ENCODE results near the gene DPP6. TPM values are rescaled to one million over a fixed set of nuclear protein-coding genes. Genes with fewer than 3 reads are reported as not detected.

The DPP6 gene
- total and polyA plus RNA-seq, 4 experiments from 2014 or later, result not detected

DNA sequence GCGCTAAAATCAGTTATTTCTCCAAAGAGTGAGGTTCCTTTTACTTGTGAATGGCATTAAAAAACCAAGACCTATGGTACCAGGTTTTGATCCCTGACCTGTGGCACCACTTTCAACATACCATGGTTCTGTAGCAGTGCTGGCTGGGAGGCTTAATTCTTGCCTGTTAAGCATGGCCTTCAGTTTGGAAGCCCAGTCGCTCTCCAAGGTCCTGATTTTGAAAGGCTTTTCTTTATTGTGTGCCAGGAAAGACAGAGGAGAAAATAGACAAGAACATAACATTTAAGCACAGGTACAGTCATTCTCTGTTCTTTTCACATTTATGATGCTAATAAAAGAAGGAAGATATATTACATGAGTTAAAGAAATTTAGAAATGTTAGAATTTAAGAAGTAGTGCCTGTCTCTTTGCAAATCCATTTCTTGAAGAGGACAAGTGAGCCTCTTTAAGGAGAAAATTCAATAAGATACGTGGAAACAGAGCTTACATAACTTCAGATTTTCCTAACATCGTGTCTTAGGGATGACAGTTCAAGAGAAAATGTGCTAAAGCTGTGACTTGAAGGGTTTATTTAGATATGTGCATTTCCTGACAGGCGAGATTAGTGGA lies 357.6 kb downstream of the DPP6 start:
- Mint-ChIP-seq H3K4me1 (no peaks in the 10 kb centered on the region), H3K36me3 (no peaks in the 10 kb centered on the region), H3K27ac (no peak overlapping the region), H3K9me3 (peaks cover 0 to 10% (median 0%) of the 10 kb centered on the region in 8 donors), H3K27me3 (no peaks in the 10 kb centered on the region), H3K4me3 (no peak overlapping the region)
- Histone ChIP-seq H3K4me3 (ENCODE audit: low read length in 2 of 2) (no peak overlapping the region), H3K4me1 (ENCODE audit: insufficient read depth, low read length) (no peaks in the 10 kb centered on the region), H3K36me3 (ENCODE audit: insufficient read depth, low read length) (no peaks in the 10 kb centered on the region), H3K27me3 (ENCODE audit: insufficient read depth, low read length) (no peaks in the 10 kb centered on the region), H3K9me3 (ENCODE audit: control insufficient read depth in 1 of 2, low read length in 2 of 2) (no peaks in the 10 kb centered on the region), H3K27ac (ENCODE audit: low read depth, low read length) (no peak overlapping the region)
- ChIA-PET POLR2A (ENCODE audit: partially characterized antibody) (no interaction called here), CTCF (ENCODE audit: partially characterized antibody) (no interaction called here)
- no peak for DNase-seq
- intact Hi-C loops (cut with micrococcal nuclease), result no loop called here

DNA sequence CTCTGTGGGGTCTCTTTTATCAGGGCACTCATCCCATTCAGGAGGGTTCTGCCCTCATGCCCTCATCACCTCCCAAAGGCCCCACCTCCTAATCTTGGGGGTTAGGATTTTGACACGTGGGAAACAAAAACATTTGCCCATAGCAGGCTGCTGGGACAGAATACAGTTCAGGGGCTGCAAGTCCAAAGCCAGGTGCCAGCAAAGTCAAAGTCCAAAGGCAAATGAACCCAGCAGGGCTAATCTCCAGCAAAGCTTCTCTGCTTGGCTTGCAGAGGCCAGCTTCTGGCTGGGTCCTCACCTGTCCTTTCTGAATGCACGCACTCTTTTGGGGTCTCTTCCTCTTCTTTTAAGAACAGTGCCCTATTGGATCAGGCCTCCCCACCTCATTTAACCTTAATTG lies 359.9 kb downstream of the DPP6 start:
- Mint-ChIP-seq H3K27ac (no peak overlapping the region), H3K27me3 (no peaks in the 10 kb centered on the region), H3K9me3 (peaks cover 0 to 10% (median 0%) of the 10 kb centered on the region in 8 donors), H3K36me3 (no peaks in the 10 kb centered on the region), H3K4me3 (no peak overlapping the region), H3K4me1 (no peaks in the 10 kb centered on the region)
- ChIA-PET CTCF (ENCODE audit: partially characterized antibody) (no interaction called here), POLR2A (ENCODE audit: partially characterized antibody) (no interaction called here)
- no peaks in the 10 kb centered on the region for H3K36me3 ChIP-seq (ENCODE audit: insufficient read depth, low read length)
- H3K9me3 ChIP-seq (ENCODE audit: control insufficient read depth in 1 of 2, low read length in 2 of 2), result no peaks in the 10 kb centered on the region
- no peaks in the 10 kb centered on the region for H3K4me1 ChIP-seq (ENCODE audit: insufficient read depth, low read length)
- no peak for DNase-seq
- no peak overlapping the region for H3K27ac ChIP-seq (ENCODE audit: low read depth, low read length)
- intact Hi-C loops (cut with micrococcal nuclease), result no loop called here
- H3K27me3 ChIP-seq (ENCODE audit: insufficient read depth, low read length), result no peaks in the 10 kb centered on the region
- no peak overlapping the region for H3K4me3 ChIP-seq (ENCODE audit: low read length in 2 of 2)

DNA sequence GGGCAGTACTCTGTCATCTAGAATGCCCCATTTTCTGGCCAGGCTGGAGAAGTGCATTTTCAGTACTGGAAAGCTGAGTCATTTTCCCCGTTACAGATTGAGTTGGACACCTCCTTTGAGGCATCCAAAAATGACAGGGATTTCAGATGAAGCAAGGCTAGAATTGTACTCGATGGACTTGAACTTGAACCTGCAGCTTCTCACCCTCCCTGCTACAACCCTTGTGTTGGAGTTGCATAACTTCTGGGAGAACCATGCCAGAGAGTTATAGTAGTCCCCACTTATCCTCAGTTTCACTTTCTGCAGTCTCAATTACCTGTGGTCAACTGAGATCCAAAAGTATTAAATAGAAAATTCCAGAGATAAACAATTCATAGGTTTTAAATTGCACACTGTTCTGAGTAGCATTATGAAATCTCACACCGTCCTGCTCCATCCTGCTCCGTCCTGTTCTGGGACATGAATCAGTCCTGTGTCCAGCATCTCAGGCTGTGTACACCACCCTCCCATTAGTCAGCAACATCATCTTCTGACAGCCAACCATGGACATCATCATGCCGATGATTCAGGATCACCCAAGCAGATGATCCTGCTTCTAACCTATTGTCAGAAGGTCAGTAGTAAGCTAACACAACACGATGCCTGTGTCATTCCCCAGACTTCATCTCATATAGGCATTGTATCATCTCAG lies 363.7 kb downstream of the DPP6 start:
- intact Hi-C loops (cut with micrococcal nuclease), result no loop called here
- Histone ChIP-seq H3K36me3 (ENCODE audit: insufficient read depth, low read length) (no peaks in the 10 kb centered on the region), H3K4me3 (ENCODE audit: low read length in 2 of 2) (no peak overlapping the region), H3K27me3 (ENCODE audit: insufficient read depth, low read length) (no peaks in the 10 kb centered on the region), H3K4me1 (ENCODE audit: insufficient read depth, low read length) (no peaks in the 10 kb centered on the region), H3K27ac (ENCODE audit: low read depth, low read length) (no peak overlapping the region), H3K9me3 (ENCODE audit: control insufficient read depth in 1 of 2, low read length in 2 of 2) (no peaks in the 10 kb centered on the region)
- Mint-ChIP-seq H3K4me1 (no peaks in the 10 kb centered on the region), H3K27ac (no peak overlapping the region), H3K36me3 (no peaks in the 10 kb centered on the region), H3K27me3 (no peaks in the 10 kb centered on the region), H3K4me3 (no peak overlapping the region), H3K9me3 (peaks cover 0 to 11% (median 2%) of the 10 kb centered on the region in 8 donors)
- ChIA-PET CTCF (ENCODE audit: partially characterized antibody) (no interaction called here), POLR2A (ENCODE audit: partially characterized antibody) (no interaction called here)
- no peak for DNase-seq

DNA sequence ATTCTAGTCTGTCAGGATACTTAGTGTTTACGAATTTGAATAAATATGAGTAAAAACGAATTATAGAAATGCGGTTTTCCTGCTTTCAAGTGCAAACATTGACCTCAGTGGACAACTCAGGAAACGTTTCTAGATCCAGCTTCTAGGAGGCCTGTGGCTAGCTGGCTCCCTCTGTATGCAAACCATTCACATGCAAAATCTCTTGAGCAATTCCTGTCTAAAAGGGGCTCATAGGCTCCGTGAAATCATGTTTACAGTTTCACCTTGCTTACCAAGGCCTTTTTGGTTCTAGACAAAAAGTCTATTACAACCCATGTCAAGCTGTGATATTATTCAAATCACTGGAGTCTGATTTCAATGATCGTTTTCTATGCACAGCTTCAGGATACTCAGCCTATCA lies 364.5 kb downstream of the DPP6 start:
- no peak for DNase-seq
- Histone ChIP-seq H3K27ac (ENCODE audit: low read depth, low read length) (no peak overlapping the region), H3K4me1 (ENCODE audit: insufficient read depth, low read length) (no peaks in the 10 kb centered on the region), H3K9me3 (ENCODE audit: control insufficient read depth in 1 of 2, low read length in 2 of 2) (no peaks in the 10 kb centered on the region), H3K4me3 (ENCODE audit: low read length in 2 of 2) (no peak overlapping the region), H3K36me3 (ENCODE audit: insufficient read depth, low read length) (no peaks in the 10 kb centered on the region), H3K27me3 (ENCODE audit: insufficient read depth, low read length) (no peaks in the 10 kb centered on the region)
- no peaks in the 10 kb centered on the region for H3K36me3 Mint-ChIP-seq
- H3K9me3 Mint-ChIP-seq, result peaks cover 0 to 11% (median 2%) of the 10 kb centered on the region in 8 donors
- CTCF ChIA-PET (ENCODE audit: partially characterized antibody), result no interaction called here
- no peaks in the 10 kb centered on the region for H3K4me1 Mint-ChIP-seq
- H3K4me3 Mint-ChIP-seq, result no peak overlapping the region
- intact Hi-C loops (cut with micrococcal nuclease), result no loop called here
- H3K27me3 Mint-ChIP-seq, result no peaks in the 10 kb centered on the region
- POLR2A ChIA-PET (ENCODE audit: partially characterized antibody), result no interaction called here
- H3K27ac Mint-ChIP-seq, result no peak overlapping the region

DNA sequence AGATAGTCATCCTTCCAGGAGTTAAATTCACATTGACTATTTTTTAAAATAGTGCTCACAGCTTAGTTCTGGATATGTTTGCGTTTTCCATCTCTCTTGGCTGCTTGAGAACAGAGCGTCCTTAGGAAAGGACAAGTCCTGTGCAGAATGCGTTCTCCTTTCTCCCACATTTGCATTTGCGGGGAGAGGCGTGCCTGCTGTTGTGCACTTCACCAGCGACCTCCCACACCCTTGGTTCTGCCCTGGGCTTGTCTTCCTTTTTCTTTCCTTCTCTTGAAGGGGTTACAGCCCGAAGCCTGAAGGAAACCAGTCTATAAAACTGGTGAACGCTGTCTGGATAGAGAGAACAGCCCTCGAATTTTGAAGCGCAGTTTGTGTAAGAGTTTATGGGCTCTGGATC lies 367.1 kb downstream of the DPP6 start:
- Histone ChIP-seq H3K27me3 (ENCODE audit: insufficient read depth, low read length) (no peaks in the 10 kb centered on the region), H3K27ac (ENCODE audit: low read depth, low read length) (no peak overlapping the region), H3K36me3 (ENCODE audit: insufficient read depth, low read length) (no peaks in the 10 kb centered on the region), H3K4me3 (ENCODE audit: low read length in 2 of 2) (no peak overlapping the region), H3K9me3 (ENCODE audit: control insufficient read depth in 1 of 2, low read length in 2 of 2) (no peaks in the 10 kb centered on the region), H3K4me1 (ENCODE audit: insufficient read depth, low read length) (no peaks in the 10 kb centered on the region)
- Mint-ChIP-seq H3K9me3 (peaks cover 0 to 10% (median 2%) of the 10 kb centered on the region in 8 donors), H3K4me3 (no peak overlapping the region), H3K27ac (no peak overlapping the region), H3K4me1 (no peaks in the 10 kb centered on the region), H3K27me3 (no peaks in the 10 kb centered on the region), H3K36me3 (no peaks in the 10 kb centered on the region)
- intact Hi-C loops (cut with micrococcal nuclease), result no loop called here
- ChIA-PET POLR2A (ENCODE audit: partially characterized antibody) (no interaction called here), CTCF (ENCODE audit: partially characterized antibody) (no interaction called here)
- DNase-seq, result no peak

DNA sequence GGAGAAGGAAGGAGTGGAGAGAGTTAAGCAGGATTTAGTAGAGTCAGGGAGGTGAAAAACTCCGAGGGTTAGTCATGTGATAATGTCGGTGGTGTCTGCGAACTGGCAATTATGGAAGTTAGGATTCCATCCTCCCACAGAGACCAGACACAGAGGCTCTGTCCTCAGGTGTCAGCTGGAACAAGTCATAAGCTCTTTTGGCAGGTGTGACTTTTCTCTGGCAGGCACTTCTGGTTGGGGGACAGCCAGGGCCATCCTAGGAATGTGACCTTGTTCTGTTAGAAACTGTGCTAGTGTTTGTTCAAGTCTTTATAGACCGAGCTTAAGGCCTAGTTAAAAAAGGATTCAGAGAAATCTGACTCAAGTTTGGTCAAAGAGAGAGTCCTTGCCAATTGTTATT lies 371.0 kb downstream of the DPP6 start:
- H3K36me3 ChIP-seq (ENCODE audit: insufficient read depth, low read length), result no peaks in the 10 kb centered on the region
- Mint-ChIP-seq H3K27me3 (no peaks in the 10 kb centered on the region), H3K4me3 (no peak overlapping the region), H3K4me1 (no peaks in the 10 kb centered on the region), H3K27ac (no peak overlapping the region), H3K36me3 (no peaks in the 10 kb centered on the region), H3K9me3 (peaks cover 0 to 7% (median 3%) of the 10 kb centered on the region in 8 donors)
- ChIA-PET CTCF (ENCODE audit: partially characterized antibody) (no interaction called here), POLR2A (ENCODE audit: partially characterized antibody) (no interaction called here)
- H3K9me3 ChIP-seq (ENCODE audit: control insufficient read depth in 1 of 2, low read length in 2 of 2), result no peaks in the 10 kb centered on the region
- no peaks in the 10 kb centered on the region for H3K27me3 ChIP-seq (ENCODE audit: insufficient read depth, low read length)
- intact Hi-C loops (cut with micrococcal nuclease), result no loop called here
- no peak overlapping the region for H3K27ac ChIP-seq (ENCODE audit: low read depth, low read length)
- DNase-seq, result no peak
- H3K4me1 ChIP-seq (ENCODE audit: insufficient read depth, low read length), result no peaks in the 10 kb centered on the region
- H3K4me3 ChIP-seq (ENCODE audit: low read length in 2 of 2), result no peak overlapping the region

DNA sequence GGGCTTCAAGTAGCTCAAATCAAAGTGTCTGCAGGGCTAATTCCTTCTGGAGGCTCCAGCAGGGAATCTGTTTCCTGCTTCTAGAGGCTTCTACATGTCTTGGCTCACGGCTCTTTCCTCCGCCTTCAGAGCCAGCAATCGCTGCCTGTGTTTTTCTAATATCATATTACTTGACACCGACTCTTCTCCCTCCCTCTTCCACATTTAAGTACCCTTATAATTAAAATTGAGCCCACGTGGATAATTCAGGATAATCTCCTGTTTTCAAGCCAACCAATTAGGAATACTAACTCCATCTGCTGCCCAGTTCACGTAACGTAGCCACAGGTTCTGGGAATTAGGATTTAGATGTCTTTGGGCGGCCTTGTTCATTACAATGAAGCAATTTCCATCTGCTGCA lies 372.2 kb downstream of the DPP6 start:
- no peak overlapping the region for H3K4me3 ChIP-seq (ENCODE audit: low read length in 2 of 2)
- H3K27ac Mint-ChIP-seq, result no peak overlapping the region
- no peak overlapping the region for H3K27ac ChIP-seq (ENCODE audit: low read depth, low read length)
- H3K4me3 Mint-ChIP-seq, result no peak overlapping the region
- H3K36me3 Mint-ChIP-seq, result no peaks in the 10 kb centered on the region
- DNase-seq, result no peak
- peaks cover 0 to 9% (median 3%) of the 10 kb centered on the region in 8 donors for H3K9me3 Mint-ChIP-seq
- H3K4me1 ChIP-seq (ENCODE audit: insufficient read depth, low read length), result no peaks in the 10 kb centered on the region
- no peaks in the 10 kb centered on the region for H3K27me3 Mint-ChIP-seq
- CTCF ChIA-PET (ENCODE audit: partially characterized antibody), result no interaction called here
- H3K27me3 ChIP-seq (ENCODE audit: insufficient read depth, low read length), result no peaks in the 10 kb centered on the region
- POLR2A ChIA-PET (ENCODE audit: partially characterized antibody), result no interaction called here
- H3K9me3 ChIP-seq (ENCODE audit: control insufficient read depth in 1 of 2, low read length in 2 of 2), result no peaks in the 10 kb centered on the region
- intact Hi-C loops (cut with micrococcal nuclease), result no loop called here
- no peaks in the 10 kb centered on the region for H3K4me1 Mint-ChIP-seq
- H3K36me3 ChIP-seq (ENCODE audit: insufficient read depth, low read length), result no peaks in the 10 kb centered on the region

All from CD4-positive, alpha-beta memory T cell (primary cell).